Vagina (tissue), 2 donors: ENCODE results near the gene SHLD3.

ENCODE experiments used
- CTCF ChIP-seq, 3 experiments: fragments of 450-650 bp in 2 of 3; fragments of 200-600 bp in 1 of 3; sonication (generic) in 1 of 3; IDR thresholded peaks; one replicate each; pipeline ENCODE4 v1.5.1; 2017 to 2019; ENCODE audit warnings: antibody characterized with exemption in 3 of 3, mild to moderate bottlenecking in 2 of 3, moderate library complexity in 2 of 3
- POLR2A ChIP-seq, 2 donors: fragments of 450-650 bp; IDR thresholded peaks; one replicate each; pipeline ENCODE4 v1.6.1; 2017; ENCODE audit warnings: antibody characterized with exemption in 2 of 2, mild to moderate bottlenecking in 2 of 2, moderate library complexity in 2 of 2
- POLR2AphosphoS5 ChIP-seq, 2 donors: sonication (generic); formaldehyde crosslinking; IDR thresholded peaks; one replicate each; pipeline ENCODE4 v1.9.0; 2017; ENCODE audit warnings: antibody characterized with exemption in 2 of 2, mild to moderate bottlenecking in 2 of 2, low read depth in 1 of 2; ENCODE audit not compliant: insufficient read depth in 1 of 2

- TF ChIP-seq CTCF (IDR thresholded peaks at IDR 0.05): no peak
- TF ChIP-seq POLR2A (IDR thresholded peaks at IDR 0.05): no peak
- peak; percentile 79 to 85 for TF ChIP-seq POLR2AphosphoS5 (IDR thresholded peaks at IDR 0.05; ENCODE audit: insufficient read depth in 1 of 2, low read depth in 1 of 2)
Observed at GRCh38 chr5:65624025-65624570, 729 bp upstream of the SHLD3 start, which contains the start of gene TRIM23.
